Dendritic cell treated with granulocyte-macrophage colony-stimulating factor and Interleukin-4, amounts not matched to agents 40 ng/mL and 50 ng/mL, for 4 days (primary cell): ENCODE data around the gene IKBKE.

Source experiments
- H3K27ac Mint-ChIP-seq: one replicate; pipeline ENCODE4 v1.8.0; 2022; ENCODE audit warnings: mild to moderate bottlenecking, mixed read lengths
- H3K27me3 Mint-ChIP-seq: one replicate; pipeline ENCODE4 v1.8.0; 2022; ENCODE audit warnings: mild to moderate bottlenecking, mixed read lengths
- H3K36me3 Mint-ChIP-seq: one replicate; pipeline ENCODE4 v1.8.0; 2022; ENCODE audit warnings: low read depth, mixed read lengths
- H3K4me1 Mint-ChIP-seq: one replicate; pipeline ENCODE4 v1.8.0; 2022; ENCODE audit warnings: low read depth, mixed read lengths
- H3K4me3 Mint-ChIP-seq: one replicate; pipeline ENCODE4 v1.8.0; 2022; ENCODE audit warnings: mild to moderate bottlenecking, moderate library complexity, mixed read lengths
- H3K9me3 Mint-ChIP-seq: one replicate; pipeline ENCODE4 v1.8.0; 2022; ENCODE audit warnings: mixed read lengths
- intact Hi-C: fragments of 100-400 bp; cut with micrococcal nuclease; formaldehyde crosslinking; loops from one replicate; pipeline ENCODE4 v1.15.0; 2022

IKBKE gene

GRCh38 chr1:206469933-206470691 is at the start of gene IKBKE:
Gene IKBKE (plus strand): TSS chr1:206470476. CDS start chr1:206473228, 2,752 bp downstream.
- Mint-ChIP-seq H3K27me3 (peaks cover 6% of the 10 kb centered on the region), H3K4me1 (peaks cover 88% of the 10 kb centered on the region), H3K36me3 (peaks cover 28% of the 10 kb centered on the region), H3K9me3 (no peaks in the 10 kb centered on the region), H3K4me3 (peak within 1 kb of the TSS; percentile 83), H3K27ac (peak within 1 kb of the TSS; percentile 82)
- intact Hi-C loops, result loop anchor here (10.0 kb wide), 1 partner anchor 195 kb away; no protein-coding TSS in a partner anchor

- Mint-ChIP-seq H3K36me3 (peaks cover 100% of the 10 kb centered on the region), H3K27me3 (no peaks in the 10 kb centered on the region), H3K4me3 (no peak overlapping the region), H3K4me1 (peaks cover 9% of the 10 kb centered on the region), H3K9me3 (no peaks in the 10 kb centered on the region), H3K27ac (no peak overlapping the region)
- intact Hi-C loops, result no loop called here
These were observed 48.5 kb upstream of the IKBKE start for GRCh38 chr1:206421616-206422340.

DNA sequence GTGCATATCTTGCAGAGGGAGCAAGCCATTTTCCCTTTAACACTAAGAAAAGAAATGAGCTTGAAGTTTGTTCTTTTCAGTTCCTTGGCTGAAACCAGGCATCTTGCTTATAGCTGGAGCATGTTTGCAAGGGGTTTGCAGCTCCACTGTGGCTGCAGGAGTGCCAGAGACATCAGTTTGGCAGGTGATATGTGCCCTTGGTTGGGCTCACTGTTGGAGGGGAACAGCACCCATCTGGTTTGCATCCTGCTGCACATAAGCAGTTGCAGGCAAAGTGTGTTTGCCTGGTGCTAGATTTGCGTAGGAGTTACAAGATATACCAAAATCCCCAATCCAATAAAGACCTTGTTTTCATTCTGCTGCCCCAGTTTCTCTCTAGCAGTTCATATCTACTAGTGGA is 47.8 kb upstream of the IKBKE start:
- Mint-ChIP-seq H3K27me3 (no peaks in the 10 kb centered on the region), H3K4me1 (peaks cover 9% of the 10 kb centered on the region), H3K4me3 (no peak overlapping the region), H3K27ac (no peak overlapping the region), H3K9me3 (no peaks in the 10 kb centered on the region), H3K36me3 (peaks cover 100% of the 10 kb centered on the region)
- intact Hi-C loops, result no loop called here

DNA sequence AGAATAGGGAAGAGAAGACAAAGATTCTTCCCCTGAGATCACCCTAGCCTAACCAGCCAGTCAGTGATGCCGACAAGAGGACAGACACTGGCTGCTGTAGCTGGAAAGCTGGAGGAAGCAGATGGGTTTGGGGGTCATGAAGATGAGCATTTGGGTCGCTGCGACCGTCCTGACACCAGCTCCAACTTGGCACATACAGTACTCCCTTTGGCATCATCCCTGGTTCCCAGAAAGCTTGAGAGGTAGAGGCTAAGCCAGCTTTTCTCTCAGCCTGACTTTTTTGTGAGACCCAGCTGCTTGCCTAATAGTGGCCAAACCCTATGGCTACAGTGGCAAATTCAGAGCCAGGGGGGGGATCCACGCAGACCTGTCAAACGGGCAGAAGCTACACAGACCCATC is 43.0 kb upstream of the IKBKE start:
- no peaks in the 10 kb centered on the region for H3K27me3 Mint-ChIP-seq

GRCh38 chr1:206429421-206429820 is 40.9 kb upstream of the IKBKE start:
- Mint-ChIP-seq H3K36me3 (peaks cover 92% of the 10 kb centered on the region), H3K27me3 (no peaks in the 10 kb centered on the region), H3K4me3 (no peak overlapping the region), H3K9me3 (no peaks in the 10 kb centered on the region), H3K27ac (no peak overlapping the region), H3K4me1 (no peaks in the 10 kb centered on the region)
- intact Hi-C loops, result no loop called here

More for the DNA sequence above, 43.0 kb upstream of the IKBKE start:
- H3K27ac Mint-ChIP-seq, result no peak overlapping the region
- no peaks in the 10 kb centered on the region for H3K9me3 Mint-ChIP-seq
- intact Hi-C loops, result no loop called here
- H3K4me3 Mint-ChIP-seq, result no peak overlapping the region
- H3K4me1 Mint-ChIP-seq, result no peaks in the 10 kb centered on the region
- H3K36me3 Mint-ChIP-seq, result peaks cover 96% of the 10 kb centered on the region

DNA sequence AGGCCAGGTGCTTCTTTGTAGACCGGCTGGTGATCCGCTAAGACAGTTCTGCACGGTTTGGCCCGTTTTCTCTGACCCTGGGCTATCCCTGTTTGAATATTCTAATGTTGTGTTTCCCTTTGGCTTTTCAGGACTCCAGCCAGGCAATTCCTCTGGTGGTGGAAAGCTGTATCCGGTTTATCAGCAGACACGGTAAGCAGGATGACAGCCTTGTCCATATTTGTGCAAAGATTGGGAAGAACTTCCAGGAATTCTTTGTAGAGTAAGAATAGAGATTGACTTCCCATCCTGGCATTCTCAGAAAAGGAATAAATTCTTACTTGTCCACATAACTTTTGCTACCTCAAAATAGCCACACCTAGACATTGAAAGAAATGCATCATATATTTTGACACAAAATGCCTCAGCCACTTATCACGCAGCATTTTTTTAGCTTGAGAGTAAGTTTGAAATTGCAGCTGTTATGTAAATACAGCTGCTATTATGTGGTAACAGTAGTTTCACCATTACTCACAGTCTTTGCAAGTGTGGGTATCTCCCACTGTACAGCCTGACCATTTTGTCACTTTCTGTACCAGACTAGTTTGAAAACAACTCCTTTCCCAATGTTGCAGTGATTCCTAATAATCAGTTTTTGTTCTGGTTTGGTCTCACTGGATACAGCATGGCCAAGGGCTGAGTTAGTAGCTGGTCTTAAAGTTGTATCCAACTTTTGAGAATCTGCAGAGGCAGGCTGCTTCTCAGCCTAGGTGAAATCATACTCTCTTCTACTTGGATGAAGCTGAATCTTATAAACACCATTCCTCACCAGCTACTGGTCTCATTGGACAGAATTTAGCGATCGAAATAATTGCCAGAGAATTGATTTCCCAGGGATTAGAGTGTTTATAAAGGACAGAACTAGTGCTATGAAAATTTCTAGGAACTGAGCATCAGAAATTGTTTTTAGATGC is 40.0 kb upstream of the IKBKE start:
- peaks cover 92% of the 10 kb centered on the region for H3K36me3 Mint-ChIP-seq
- H3K27me3 Mint-ChIP-seq, result no peaks in the 10 kb centered on the region
- no peaks in the 10 kb centered on the region for H3K9me3 Mint-ChIP-seq
- H3K27ac Mint-ChIP-seq, result no peak overlapping the region
- no peaks in the 10 kb centered on the region for H3K4me1 Mint-ChIP-seq
- no peak overlapping the region for H3K4me3 Mint-ChIP-seq
- intact Hi-C loops, result no loop called here

- Mint-ChIP-seq H3K4me1 (no peaks in the 10 kb centered on the region), H3K27me3 (no peaks in the 10 kb centered on the region), H3K9me3 (no peaks in the 10 kb centered on the region), H3K4me3 (no peak overlapping the region), H3K36me3 (peaks cover 96% of the 10 kb centered on the region), H3K27ac (no peak overlapping the region)
- intact Hi-C loops, result no loop called here
These were observed 34.8 kb upstream of the IKBKE start for GRCh38 chr1:206435445-206435844.

DNA sequence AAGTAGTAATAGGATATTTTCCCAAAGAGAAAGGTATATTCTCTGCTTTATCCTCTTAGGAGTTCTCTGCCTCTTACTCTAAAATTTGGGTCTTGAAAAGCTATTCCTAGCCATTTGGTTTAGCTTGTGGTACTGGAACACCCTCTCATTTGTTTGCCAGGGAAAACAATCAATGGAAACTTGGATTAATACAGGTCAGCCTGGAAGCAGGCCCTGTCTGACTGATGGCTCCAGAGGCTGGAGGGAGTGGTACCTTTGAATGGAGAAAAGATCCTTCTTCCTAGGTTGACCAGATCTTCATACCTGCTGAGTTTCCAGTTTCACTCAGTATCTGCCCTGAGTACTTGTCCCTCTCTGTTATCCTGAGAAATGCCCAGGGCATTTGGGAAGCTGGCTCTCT is 31.7 kb upstream of the IKBKE start:
- Mint-ChIP-seq H3K9me3 (no peaks in the 10 kb centered on the region), H3K36me3 (peaks cover 98% of the 10 kb centered on the region)

DNA sequence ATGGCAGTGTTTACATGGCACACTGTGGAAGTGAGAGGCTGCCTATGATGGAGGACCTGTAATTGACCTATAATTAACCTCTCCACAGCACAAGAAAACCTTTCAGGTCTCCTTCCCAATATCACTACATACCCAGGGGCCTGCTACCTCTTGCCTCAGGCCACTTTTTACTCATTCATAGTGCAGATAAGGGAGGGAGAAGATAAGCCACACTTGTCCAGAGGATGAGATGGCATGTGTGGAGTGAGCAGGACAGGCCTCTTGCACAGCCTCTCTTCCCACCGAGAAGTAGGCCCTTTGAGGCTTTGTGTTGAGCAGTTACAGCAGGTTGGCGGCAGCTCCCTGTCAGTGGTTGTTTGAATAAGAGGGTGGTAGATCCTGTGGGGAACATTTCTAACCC is 31.1 kb upstream of the IKBKE start:
- Mint-ChIP-seq H3K4me3 (no peak overlapping the region), H3K4me1 (no peaks in the 10 kb centered on the region), H3K9me3 (no peaks in the 10 kb centered on the region), H3K27ac (no peak overlapping the region), H3K36me3 (peaks cover 100% of the 10 kb centered on the region), H3K27me3 (no peaks in the 10 kb centered on the region)
- intact Hi-C loops, result no loop called here

More for the DNA sequence above, 31.7 kb upstream of the IKBKE start:
- Mint-ChIP-seq H3K4me3 (no peak overlapping the region), H3K27me3 (no peaks in the 10 kb centered on the region), H3K4me1 (no peaks in the 10 kb centered on the region), H3K27ac (no peak overlapping the region)
- intact Hi-C loops, result no loop called here

DNA sequence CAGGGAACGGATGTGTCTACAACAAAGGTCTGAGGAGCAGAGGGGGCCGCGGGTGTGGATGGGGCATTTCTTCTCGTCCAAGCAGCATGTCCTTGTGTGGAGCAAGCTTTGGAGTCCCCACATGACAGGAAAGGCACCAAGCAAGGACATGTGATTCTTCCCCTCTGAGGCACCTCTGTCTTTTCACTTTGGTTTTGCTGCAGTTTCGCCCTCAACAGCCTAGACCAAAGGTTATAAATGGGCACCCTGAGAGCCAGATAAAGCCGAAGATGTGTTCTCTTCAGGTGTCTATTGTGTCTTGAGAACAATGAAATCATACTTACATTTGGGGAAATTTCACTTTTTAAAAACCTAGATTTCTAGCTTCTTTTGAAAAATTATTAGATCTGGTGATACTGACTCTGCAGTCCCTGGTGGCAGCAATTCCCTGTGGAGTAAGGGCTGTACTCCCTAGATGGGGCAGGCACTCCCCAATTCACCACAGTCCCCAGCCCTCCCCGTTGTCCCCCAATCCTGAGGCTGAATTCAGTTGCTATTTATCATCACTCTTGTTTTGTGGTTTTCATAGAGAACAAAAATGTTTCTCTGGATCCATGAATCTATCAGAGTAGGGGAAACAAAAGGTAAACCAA is 28.8 kb upstream of the IKBKE start:
- no peaks in the 10 kb centered on the region for H3K4me1 Mint-ChIP-seq
- H3K36me3 Mint-ChIP-seq, result peaks cover 100% of the 10 kb centered on the region
- intact Hi-C loops, result no loop called here
- H3K27ac Mint-ChIP-seq, result no peak overlapping the region
- H3K27me3 Mint-ChIP-seq, result no peaks in the 10 kb centered on the region
- no peak overlapping the region for H3K4me3 Mint-ChIP-seq
- H3K9me3 Mint-ChIP-seq, result no peaks in the 10 kb centered on the region

DNA sequence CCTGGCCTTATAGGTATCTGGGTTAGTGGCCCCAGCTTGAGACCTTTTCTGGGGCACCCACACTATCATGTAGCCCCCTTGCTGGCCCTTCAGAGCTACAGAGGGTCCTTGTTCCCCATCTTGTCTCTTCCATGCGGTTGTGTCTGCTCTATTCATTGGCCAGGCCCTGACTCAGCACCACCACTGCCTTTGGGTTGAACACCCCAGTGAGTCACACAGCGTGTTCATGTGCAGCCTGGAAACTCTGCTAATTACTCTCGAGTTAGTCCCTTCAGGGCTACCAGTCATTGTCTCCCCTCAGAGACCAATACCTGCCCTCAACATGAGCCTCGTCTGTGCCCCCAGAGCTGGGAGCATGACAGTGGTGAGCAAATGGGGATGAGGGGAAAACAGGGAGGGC is 28.2 kb upstream of the IKBKE start:
- Mint-ChIP-seq H3K4me1 (no peaks in the 10 kb centered on the region), H3K27ac (no peak overlapping the region), H3K36me3 (peaks cover 100% of the 10 kb centered on the region), H3K27me3 (no peaks in the 10 kb centered on the region), H3K9me3 (no peaks in the 10 kb centered on the region), H3K4me3 (no peak overlapping the region)
- intact Hi-C loops, result no loop called here

DNA sequence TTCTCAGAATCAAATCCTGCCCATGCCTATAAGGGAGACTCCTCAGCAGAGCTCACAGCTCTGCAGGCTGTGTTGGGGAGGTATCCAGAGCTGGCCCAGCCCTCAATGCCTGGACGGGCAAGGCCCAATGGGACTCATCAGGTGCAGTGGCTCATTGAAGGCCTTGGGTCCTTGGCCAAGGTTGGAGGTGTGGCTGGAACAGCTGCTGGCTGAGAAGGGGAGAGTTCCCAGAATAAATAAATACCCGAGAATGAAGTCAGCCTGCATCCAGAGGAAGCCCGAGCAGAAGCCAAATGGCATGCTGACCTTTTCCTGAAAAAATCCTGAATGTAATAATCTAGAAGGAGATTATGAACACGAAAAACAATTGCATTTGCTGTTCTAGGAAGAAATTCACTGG is 25.2 kb upstream of the IKBKE start:
- intact Hi-C loops, result no loop called here
- Mint-ChIP-seq H3K27me3 (no peaks in the 10 kb centered on the region), H3K9me3 (no peaks in the 10 kb centered on the region), H3K4me1 (peaks cover 22% of the 10 kb centered on the region), H3K27ac (peak overlapping the region; percentile 18), H3K36me3 (peaks cover 100% of the 10 kb centered on the region), H3K4me3 (no peak overlapping the region)

DNA sequence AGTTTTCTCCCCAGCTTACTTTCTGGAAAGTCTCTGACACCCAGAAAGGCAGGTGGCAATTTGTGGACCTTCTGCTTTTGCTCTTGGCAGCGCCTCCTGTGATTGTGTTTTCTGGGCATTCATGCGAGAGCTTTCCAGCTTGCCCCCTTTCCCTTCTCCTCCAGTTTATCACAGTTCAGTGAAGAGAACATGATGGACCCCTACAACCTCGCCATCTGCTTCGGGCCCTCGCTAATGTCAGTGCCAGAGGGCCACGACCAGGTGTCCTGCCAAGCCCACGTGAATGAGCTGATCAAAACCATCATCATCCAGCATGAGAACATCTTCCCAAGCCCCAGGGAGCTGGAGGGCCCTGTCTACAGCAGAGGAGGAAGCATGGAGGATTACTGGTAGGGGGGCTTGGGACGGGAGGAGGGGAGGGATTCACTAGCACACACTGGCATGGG is 24.3 kb upstream of the IKBKE start:
- Mint-ChIP-seq H3K27ac (no peak overlapping the region), H3K4me1 (peaks cover 22% of the 10 kb centered on the region), H3K4me3 (no peak overlapping the region), H3K27me3 (no peaks in the 10 kb centered on the region), H3K9me3 (no peaks in the 10 kb centered on the region), H3K36me3 (peaks cover 100% of the 10 kb centered on the region)
- intact Hi-C loops, result no loop called here
